Posterior vena cava (tissue), 2 donors: ENCODE results near the gene ARHGEF3. TPM values are rescaled to one million over a fixed set of nuclear protein-coding genes. Genes with fewer than 3 reads are reported as not detected.
"Not testable (repeated sequence)": the region's sequence is repeated elsewhere in the genome, so short reads cannot be mapped to it uniquely, and the experiment has no call there.

ENCODE experiments used
- DNase-seq: peaks from one replicate; pipeline ENCODE4 v3.0.0-alpha.2; 2020; ENCODE audit warnings: low spot score
- intact Hi-C, 2 donors: fragments of 100-400 bp; cut with DNase I; formaldehyde crosslinking; loops; one replicate each; pipeline versions ENCODE4 v1.14.1 to v1.14.2; 2022 to 2023
- total RNA-seq, 2 donors: library from RNA; stranded (reverse); fragmentation: NEBNext Ultra II Directional; extraction: Animal tissue kit (Norgen Biotek cat#: 25700); gene quantifications; one replicate each; pipeline ENCODE4 v1.2.1, GENCODE V29; 2021
- donor health status: DM: yes; HTN: yes; CAD: no.
- donor health status: DM: yes; HTN: yes; CAD: no.

ARHGEF3 gene
- total RNA-seq, 2 donors from 2014 or later = 20.3 to 24.2 TPM

DNA sequence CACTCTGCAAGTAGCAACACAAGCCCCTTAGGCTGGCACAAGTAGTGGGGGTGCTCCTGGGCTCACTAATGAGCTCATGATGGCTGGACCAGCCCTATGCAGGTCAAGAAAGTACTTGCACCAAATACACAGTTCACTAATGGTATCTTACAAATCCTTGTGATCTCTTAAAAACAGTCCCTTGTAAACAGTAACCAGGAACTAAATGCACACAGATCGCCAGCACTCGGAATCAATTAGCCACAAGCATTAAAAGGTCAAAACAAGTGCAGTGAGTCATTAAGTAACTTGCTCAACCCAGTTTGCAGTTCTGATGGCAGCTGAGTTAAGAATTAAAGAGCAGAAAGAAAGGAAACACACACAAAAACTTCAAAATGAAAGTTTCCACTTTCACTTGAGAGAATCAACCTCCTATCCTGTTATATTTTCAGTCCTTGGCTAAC, 43.2 kb downstream of the ARHGEF3 start:
- intact Hi-C loops = no loop called here

DNA sequence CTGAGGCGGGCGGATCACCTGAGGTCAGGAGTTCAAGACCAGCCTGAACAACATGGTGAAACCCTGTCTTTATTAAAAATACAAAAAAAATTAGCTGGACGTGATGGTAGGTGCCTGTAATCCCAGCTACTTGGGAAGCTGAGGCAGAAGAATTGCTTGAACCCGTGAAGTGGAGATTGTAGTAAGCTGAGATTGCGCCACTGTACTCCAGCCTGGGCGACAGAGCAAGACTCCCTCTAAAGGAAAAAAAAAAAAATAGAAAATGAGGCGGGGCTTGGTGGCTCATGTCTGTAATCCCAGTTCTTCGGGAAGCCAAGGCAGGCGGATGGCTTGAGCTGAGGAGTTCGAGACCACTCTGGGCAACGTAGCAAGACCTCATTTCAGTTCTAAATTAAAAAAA, 43.7 kb downstream of the ARHGEF3 start:
- intact Hi-C loops, DNase-seq: not testable (repeated sequence)

More for the DNA sequence above, 43.2 kb downstream of the ARHGEF3 start:
- no peak for DNase-seq

DNA sequence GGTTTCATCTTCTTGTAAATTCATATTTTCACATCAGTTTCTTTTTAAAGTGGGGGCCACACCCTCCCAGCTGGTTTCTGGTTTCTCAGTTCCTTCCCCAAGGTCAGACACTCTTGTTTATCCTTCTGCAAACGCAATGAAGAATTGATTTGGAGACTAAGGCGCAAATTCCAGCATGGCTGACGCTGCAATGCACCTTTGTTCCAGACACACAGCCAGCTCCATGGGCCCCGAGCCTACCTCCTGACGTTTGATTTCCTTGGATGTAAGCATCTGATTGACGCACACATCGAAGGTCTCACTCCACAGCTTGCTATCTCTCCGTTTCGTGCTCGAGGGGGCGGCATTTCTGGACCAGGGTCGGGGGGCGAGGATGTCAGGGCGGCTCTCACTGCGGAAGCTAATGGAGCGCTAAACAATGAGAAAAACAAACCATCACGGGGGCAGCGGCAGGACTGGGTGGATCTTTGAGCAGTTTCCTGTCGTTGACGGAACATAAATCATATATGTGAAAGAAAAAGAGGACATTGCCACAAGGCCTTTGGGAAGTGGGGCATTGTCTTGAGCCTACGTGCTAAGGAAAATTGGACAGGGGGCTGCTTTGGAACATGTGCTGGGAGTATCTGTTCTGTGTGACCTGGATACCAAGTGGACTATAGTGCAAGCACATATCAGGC, 46.9 kb downstream of the ARHGEF3 start:
- no peak for DNase-seq
- intact Hi-C loops = no loop called here

DNA sequence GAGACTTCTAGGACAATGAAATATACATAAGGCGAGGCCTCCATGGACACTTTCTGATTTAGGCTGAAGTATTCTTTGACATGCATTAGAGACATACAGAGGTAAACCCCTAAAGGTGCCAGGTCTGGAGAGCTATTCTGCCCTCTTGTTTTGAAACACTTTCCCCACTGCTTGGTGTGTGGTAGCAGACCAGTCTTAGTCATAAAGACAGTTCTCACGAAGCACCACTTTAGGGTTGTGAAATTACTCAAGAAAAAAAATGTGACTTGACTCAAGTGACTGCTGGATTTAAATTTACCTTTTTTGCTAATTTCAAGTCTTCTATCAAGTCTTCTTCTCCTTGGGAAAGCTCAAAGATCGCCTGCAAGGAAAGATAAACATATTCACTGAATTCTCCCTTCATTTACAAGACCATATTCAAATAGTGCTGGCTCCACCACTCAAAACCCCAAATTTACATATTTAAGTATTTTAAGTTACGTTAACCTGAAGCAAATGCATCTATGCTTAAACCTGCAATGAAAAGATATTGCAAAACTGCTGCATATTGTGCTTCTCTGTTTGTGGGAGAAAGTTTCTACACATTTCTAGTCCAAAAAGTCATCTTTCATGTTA, 48.4 kb downstream of the ARHGEF3 start:
- intact Hi-C loops = no loop called here
- no peak for DNase-seq

DNA sequence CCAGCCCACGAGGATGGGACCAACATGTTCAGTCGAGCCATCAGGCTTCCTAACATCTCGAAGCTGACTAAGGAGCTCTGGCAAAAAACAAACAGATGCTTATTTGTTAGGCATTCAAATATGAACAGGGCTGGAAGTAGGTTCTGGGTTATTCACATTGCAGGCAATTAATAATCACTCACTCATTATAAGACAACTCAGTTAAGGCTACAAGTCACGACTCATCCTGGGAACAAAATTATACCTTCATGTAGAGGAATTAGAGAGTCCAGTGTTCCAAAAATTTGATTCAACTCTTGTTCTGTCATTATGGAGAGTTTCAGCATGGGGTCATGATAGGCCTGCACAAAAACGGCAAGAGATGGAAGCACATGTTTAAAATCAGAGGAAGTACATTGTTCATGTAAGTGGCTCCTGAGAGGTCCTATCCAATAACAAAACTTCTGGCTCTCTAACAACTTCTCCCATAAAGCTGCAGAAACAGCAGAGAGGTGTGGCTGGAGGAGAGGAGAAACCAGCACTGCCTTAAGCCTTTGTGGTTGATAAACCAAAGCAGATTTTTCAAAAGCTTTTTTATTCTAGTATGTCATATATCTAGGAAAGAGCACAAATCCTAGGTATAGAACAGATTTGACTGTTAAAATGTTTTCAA, 50.6 kb downstream of the ARHGEF3 start:
- DNase-seq = no peak
- intact Hi-C loops = no loop called here

DNA sequence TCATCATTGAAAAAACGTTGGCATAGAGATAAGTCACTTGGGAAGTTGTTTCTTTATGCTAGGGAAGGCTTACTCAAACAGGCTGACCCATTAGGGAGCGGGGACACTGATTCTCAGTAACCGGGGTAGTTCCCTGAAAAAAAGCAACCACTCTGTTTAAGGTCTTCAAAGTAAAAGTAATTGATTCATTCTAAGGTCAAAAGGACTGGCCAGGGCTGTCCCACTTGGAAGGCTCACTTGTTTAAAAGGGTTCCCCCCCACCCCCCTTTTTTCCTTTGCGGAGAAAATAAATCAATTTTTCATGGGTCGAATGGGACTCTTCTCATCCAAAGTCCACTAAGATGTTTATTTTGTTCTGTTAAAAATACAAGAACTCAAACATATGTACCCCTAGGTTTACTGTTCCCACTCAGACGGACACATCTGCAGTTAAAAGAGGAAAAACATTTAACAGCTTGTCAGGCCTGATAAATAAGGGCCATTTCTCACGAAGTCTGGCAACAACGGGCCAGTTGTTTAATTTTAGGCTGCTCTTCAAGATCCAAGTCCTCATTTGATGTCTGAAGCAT, 53.0 kb downstream of the ARHGEF3 start:
- intact Hi-C loops = no loop called here
- DNase-seq = no peak

DNA sequence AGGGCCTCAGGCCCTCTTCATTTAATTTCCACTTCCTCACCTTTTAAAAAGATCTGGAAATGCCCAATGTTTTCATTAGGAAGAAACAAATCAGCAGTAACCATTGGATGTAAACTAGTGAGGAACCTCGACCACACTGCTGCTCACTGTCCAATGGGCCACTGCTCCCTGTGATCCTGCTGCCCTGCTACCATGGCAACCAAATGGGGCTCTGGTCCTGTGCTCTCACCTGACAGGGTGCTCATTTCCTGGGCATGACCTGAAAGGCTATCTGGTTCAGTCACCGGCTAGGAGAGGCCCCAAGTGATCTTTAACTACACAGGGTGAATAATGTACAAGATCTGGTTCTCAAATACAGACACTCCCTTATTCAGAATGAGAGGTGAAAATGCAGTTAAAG, 54.6 kb downstream of the ARHGEF3 start:
- intact Hi-C loops = no loop called here

DNA sequence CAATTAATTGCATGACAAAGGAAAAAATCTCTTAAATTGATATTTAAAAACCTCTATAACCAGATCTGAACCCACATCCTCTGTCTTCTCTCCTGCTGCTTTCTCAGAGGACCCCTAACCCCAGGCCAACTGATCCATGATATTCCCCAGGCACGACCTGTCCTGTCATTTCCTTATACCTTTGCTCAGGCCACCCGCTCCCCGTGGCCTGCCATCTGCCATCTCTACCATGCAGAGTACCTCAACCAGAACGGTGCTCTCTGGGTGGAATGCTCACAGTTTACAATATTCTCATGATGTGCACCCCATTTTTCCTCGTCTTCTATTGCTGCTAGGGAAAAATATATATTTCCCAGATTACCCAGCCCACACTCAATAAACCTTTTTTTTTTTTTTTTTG, 57.7 kb downstream of the ARHGEF3 start:
- no peak for DNase-seq
- intact Hi-C loops = no loop called here

More for the DNA sequence above, 54.6 kb downstream of the ARHGEF3 start:
- no peak for DNase-seq

DNA sequence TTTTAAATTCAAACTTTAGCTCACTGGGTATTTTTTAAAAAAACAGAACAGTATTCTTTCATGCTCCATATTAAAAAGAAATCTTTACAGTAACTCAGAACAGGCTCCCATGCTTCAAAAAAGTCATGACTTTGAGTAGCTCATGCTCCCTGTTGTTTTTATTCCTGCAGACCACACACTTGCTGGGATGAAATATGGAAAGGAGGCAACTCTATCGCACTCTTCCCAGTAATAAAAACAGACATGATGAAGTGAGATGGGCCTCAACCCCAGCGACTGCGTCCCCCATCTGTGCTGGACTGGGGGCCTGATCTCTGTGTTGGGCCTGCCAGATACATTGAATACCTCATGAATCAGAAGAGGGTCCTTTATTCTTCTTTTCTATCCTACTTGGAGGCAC, 58.9 kb downstream of the ARHGEF3 start:
- intact Hi-C loops = no loop called here

DNA sequence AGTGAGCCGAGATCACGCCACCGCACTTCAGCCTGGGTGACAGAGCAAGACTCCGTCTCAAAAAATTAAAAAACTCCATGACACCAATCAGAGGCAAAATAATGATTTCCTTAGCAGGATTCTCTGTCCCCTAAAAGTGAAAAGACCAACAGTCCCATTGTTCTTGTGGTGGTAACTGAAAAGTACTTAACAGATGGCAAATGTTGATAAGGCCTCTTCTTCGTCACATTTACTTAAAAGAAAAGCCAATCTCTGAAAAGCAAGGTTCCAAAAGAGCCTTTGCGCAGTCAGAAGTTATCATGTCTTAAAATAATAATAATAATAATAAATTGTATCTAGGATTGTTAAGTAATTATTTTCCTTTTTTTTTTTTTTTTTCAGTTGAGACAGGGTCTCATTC, 62.7 kb downstream of the ARHGEF3 start:
- intact Hi-C loops = no loop called here
- DNase-seq = no peak

More for the DNA sequence above, 58.9 kb downstream of the ARHGEF3 start:
- DNase-seq = no peak

DNA sequence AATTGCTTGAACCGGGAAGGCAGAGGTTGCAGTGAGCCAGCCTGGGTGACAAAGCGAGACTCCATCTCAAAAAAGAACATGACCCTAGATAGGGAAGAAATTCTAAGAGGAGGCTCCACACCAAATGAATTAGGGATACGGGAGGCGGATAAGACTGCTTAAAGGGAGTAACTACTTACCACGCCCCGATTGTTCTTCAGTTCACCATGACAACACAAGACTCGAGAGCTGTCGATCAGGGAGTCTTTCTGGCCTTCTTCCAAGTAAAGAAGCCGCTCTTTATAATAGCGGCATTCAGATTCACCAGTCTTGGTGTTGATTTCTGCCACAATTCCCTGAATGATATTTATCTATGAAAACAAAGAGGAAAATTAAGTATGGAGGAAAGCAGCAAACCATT, 64.7 kb downstream of the ARHGEF3 start:
- intact Hi-C loops = no loop called here
- DNase-seq = no peak

DNA sequence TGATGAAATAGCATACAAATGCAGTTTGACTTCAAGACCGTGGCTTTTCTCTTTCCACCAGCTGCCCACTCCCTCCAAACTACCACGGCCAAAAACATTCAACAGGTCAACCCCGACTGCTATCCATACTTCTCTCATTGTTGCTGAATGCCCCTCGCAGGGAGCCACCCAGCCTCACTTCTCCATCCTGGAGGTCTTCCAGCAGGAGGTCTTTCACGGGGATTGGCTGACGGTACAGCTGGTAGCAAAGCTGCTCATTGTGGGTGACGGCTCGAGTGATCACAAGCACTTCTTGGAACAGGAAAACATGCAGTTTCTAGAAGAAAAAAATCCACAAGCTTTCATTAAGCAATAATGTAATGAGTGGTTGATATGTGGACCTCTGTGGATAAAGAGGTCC, 69.6 kb downstream of the ARHGEF3 start:
- intact Hi-C loops = no loop called here
- no peak for DNase-seq

DNA sequence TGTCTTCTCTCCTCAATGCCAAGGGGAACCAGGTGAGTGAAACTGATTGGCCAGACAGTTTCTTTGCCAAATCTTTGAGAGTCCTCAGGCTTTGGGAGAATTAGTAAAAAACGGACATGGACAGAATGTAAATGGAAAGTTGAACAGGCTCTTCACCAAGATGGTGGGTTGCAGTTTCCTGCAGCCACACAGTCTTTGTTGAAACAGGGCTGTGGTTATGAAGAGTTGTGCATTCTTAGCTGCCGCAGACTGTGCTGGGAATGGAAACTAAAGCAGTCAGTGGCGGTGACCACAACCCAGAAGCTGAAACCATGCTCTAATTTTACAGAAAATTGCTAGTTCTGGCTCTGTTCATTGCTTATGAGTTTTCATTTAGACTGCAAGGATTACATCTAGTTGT, 76.6 kb downstream of the ARHGEF3 start:
- intact Hi-C loops = no loop called here
- DNase-seq = no peak

DNA sequence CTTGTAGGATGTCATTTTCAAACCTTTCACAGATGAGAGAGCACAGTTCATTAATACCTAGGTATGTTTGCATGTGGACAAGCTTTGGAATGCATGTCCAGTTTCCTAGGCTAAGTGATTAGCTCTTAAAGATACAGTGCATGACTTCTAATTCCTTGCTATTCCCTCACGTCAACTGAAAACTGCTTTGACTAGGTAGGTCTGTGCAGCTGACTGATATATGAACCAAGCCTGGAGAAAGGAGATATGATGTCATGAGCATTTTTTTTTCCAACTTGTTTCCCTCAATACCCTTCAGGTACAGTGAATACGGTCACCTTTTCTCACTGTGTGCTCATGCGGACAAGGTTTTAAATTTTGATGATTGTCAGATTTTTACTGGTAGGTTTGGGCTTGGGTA, 77.1 kb downstream of the ARHGEF3 start:
- intact Hi-C loops = no loop called here
- DNase-seq = no peak

DNA sequence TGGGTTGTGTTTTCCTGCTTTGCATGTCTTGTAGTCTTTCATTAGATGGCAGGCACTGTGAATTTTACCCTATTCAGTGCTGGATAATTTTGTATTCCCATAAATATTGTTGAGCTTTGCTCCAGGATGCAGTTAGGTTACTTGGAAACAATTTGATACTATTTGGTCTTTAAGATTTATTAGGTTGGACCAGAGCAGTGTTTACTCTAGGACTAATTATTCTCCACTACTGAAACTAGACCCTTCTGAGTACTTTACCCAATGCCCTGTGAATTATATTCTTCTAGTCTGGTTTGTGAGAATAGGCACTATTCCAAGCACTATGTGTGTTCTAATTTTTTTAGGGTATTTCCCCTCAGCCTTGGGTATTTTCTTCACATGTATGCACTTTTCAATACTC, 80.9 kb downstream of the ARHGEF3 start:
- no peak for DNase-seq
- intact Hi-C loops = no loop called here

DNA sequence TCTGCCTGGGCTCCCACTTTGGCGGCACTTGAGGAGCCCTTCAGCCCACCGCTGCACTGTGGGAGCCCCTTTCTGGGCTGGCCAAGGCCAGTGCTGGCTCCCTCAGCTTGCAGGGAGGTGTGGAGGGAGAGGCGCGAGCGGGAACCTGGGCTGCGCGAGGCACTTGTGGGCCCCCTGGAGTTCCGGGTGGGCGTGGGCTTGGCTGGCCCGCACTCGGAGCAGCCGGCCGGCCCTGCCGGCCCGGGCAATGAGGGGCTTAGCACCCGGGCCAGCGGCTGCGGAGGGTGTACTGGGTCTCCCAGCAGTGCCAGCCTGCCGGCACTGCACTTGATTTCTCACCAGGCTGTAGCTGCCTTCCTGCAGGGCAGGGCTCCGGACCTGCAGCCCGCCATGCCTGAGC, 82.9 kb downstream of the ARHGEF3 start:
- intact Hi-C loops, DNase-seq: not testable (repeated sequence)

DNA sequence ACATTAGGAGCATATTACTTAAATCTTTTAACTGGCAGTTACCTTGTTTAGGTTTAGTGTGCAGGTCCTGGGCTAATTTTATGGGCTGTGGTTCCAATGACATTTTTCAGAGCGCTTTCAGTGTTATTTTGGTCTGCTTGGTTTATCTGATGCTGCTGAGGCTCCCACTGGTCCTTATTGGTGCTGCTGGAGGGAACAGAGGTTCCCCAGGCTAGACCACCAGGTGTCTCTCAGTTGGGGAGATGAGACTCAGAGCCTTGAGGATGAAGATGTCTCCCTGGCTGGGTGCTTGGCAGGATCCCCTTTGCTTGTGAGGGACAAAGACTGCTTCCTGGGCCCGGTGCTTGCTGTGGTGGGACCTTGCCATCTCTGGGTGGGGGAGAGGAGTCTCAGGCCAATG, 90.4 kb downstream of the ARHGEF3 start:
- intact Hi-C loops = loop anchor here in 1 of 2 donors (5.0 kb wide), 2 partner anchors 191 to 414 kb away; no protein-coding TSS in a partner anchor
- no peak for DNase-seq

DNA sequence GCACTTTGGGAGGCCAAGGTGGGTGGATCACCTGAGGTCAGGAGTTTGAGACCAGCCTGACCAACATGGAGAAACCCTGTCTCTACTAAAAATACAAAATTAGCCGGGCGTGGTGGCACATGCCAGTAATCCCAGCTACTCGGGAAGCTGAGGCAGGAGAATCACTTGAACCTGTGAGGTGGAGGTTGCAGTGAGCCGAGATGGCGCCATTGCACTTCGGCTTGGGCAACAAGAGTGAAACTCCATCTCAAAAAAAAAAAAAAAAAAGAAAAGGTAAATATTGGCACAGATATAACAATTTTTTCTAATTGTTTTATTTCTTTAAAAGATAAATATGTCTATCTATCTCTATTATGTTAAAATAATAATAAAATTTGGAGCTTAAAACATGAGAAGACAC, 94.3 kb downstream of the ARHGEF3 start:
- intact Hi-C loops = loop anchor here in 1 of 2 donors (10.0 kb wide), 1 partner anchor 67 kb away; no protein-coding TSS in a partner anchor
- not testable (repeated sequence) for DNase-seq

DNA sequence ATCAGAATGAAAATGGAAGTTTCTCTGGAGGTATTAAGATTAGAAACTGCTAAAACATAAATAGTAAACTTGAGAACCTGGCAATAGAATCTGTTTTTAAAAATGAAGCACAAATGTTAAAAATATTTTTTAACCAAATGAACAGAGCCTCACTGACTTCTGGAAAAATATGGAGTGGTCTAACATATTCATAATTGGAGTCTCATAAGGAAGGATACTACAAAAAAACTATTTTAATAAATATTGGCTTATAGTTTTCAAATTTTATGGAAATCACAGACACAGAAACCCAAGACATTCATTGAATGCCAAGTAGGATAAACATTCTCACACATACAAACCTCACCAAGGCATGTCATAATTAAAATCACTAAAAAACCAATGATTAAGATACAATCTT, 95.1 kb downstream of the ARHGEF3 start:
- DNase-seq = no peak
- intact Hi-C loops = loop anchor here in 1 of 2 donors (10.0 kb wide), 1 partner anchor 68 kb away; no protein-coding TSS in a partner anchor

DNA sequence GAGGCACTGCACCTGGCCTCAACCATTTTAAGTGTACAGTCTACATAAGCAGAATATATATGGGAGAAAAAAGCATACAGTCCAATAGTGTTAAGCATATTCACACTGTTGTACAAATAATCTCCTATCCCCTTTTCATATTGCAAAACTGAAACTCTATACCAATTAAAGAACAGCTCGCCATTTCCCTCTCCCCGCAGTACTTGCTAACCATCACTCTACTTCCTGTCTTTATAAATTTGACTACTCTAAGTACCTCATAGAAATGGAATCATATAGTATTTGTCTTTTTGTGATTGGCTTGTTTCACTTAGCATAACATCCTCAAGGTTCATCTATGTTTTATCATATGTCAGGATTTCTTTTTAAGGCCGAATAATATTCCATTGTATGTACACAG, 97.0 kb downstream of the ARHGEF3 start:
- no peak for DNase-seq
- intact Hi-C loops = loop anchor here (5.0 to 10.0 kb wide), 2 partner anchors 70 to 98 kb away; partner anchors contain the start of gene ARHGEF3 (in 1 of the 2)
